ENCODE data around the gene MFSD6.

The MFSD6 gene

DNA sequence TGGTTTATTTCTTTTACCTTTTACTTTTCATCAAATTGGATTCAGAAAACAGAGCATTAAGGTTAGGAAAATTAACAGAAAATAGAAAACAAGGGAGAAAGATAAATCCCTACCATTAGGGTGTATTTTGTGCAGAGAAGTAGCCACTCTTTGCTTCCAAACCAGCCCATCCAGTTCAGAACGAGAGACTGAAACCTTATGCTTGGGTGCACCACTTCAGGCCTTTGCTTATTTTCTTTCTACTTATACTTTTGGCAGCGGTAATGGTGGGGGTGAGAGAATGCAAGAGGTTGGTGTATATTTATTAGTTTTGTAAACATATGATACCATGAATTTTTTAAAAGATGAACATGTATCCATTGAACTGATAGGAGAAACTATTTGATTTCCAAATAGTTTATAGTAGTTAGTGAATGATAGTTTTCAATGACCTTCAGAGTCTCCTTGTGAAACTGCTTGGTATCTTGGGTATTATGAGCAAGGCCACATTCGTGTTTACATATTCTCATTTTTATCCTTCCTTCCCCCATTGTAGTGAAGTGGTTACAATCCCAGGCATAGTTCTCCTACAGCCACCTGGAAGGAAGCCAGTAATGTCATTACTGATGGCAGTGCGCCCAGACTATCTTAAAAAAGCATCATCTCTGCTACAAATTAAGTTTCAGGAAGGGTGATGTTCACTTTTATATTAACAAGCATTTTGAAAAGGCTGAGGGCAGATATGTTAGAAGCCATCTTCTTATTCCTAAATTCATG is 60.8 kb downstream of the MFSD6 start (continued):
- TF ChIP-seq MYNN (tag by site-specific recombination; IDR thresholded peaks at IDR 0.05; ENCODE audit: borderline replicate concordance) (no peak), ZNF660 (tag by site-specific recombination; IDR thresholded peaks at IDR 0.05) (peak; percentile 51; the same call in 1 of the 2 replicates), ZNF280C (tag by site-specific recombination; IDR thresholded peaks at IDR 0.05) (no peak), ZNF791 (tag by site-specific recombination; IDR thresholded peaks at IDR 0.05) (no peak), ZNF830 (tag by site-specific recombination; IDR thresholded peaks at IDR 0.05; ENCODE audit: low read depth) (no peak), ZNF350 (tag by site-specific recombination; IDR thresholded peaks at IDR 0.05) (no peak), ZNF121 (tag by site-specific recombination; IDR thresholded peaks at IDR 0.05) (no peak), ZIC2 (tag by site-specific recombination; IDR thresholded peaks at IDR 0.05) (no peak), GLI2 (tag by site-specific recombination; IDR thresholded peaks at IDR 0.05; ENCODE audit: borderline replicate concordance, low read depth) (no peak), HOXC10 (CRISPR knock-in tag; IDR thresholded peaks at IDR 0.05) (no peak), ZNF433 (tag by site-specific recombination; IDR thresholded peaks at IDR 0.05; ENCODE audit: low read depth) (no peak), ZNF792 (tag by site-specific recombination; IDR thresholded peaks at IDR 0.05) (no peak), ZNF292 (tag by site-specific recombination; IDR thresholded peaks at IDR 0.05; ENCODE audit: borderline replicate concordance, low read depth) (no peak), ZBTB11 (tag by site-specific recombination; conservative IDR thresholded peaks at IDR 0.05; ENCODE audit: low read depth) (no peak), ZNF2 (tag by site-specific recombination; IDR thresholded peaks at IDR 0.05) (0 out of 2 replicates have a peak, but pooled peaks have one; percentile 39), ZNF837 (tag by site-specific recombination; IDR thresholded peaks at IDR 0.05) (no peak), SP7 (tag by site-specific recombination; IDR thresholded peaks at IDR 0.05) (peak; percentile 17; the same call in 1 of the 2 replicates), ZBTB1 (tag by site-specific recombination; IDR thresholded peaks at IDR 0.05) (no peak), KLF1 (tag by site-specific recombination; IDR thresholded peaks at IDR 0.05) (no peak), ZNF37A (tag by site-specific recombination; IDR thresholded peaks at IDR 0.05) (no peak), PBX3 (CRISPR knock-in tag; IDR thresholded peaks at IDR 0.05) (no peak), ZNF555 (tag by site-specific recombination; conservative IDR thresholded peaks at IDR 0.05) (no peak), FEZF1 (tag by site-specific recombination; IDR thresholded peaks at IDR 0.05) (peak; percentile 96)
- TF ChIP-seq, protein P1, sequence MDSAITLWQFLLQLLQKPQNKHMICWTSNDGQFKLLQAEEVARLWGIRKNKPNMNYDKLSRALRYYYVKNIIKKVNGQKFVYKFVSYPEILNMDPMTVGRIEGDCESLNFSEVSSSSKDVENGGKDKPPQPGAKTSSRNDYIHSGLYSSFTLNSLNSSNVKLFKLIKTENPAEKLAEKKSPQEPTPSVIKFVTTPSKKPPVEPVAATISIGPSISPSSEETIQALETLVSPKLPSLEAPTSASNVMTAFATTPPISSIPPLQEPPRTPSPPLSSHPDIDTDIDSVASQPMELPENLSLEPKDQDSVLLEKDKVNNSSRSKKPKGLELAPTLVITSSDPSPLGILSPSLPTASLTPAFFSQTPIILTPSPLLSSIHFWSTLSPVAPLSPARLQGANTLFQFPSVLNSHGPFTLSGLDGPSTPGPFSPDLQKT (IDR thresholded peaks at IDR 0.05; ENCODE audit: borderline replicate concordance, low read depth, low read length): no peak
- TF ChIP-seq, protein P2, sequence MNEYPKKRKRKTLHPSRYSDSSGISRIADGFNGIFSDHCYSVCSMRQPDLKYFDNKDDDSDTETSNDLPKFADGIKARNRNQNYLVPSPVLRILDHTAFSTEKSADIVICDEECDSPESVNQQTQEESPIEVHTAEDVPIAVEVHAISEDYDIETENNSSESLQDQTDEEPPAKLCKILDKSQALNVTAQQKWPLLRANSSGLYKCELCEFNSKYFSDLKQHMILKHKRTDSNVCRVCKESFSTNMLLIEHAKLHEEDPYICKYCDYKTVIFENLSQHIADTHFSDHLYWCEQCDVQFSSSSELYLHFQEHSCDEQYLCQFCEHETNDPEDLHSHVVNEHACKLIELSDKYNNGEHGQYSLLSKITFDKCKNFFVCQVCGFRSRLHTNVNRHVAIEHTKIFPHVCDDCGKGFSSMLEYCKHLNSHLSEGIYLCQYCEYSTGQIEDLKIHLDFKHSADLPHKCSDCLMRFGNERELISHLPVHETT (tag by site-specific recombination; IDR thresholded peaks at IDR 0.05): no peak
- TF ChIP-seq, protein P3, sequence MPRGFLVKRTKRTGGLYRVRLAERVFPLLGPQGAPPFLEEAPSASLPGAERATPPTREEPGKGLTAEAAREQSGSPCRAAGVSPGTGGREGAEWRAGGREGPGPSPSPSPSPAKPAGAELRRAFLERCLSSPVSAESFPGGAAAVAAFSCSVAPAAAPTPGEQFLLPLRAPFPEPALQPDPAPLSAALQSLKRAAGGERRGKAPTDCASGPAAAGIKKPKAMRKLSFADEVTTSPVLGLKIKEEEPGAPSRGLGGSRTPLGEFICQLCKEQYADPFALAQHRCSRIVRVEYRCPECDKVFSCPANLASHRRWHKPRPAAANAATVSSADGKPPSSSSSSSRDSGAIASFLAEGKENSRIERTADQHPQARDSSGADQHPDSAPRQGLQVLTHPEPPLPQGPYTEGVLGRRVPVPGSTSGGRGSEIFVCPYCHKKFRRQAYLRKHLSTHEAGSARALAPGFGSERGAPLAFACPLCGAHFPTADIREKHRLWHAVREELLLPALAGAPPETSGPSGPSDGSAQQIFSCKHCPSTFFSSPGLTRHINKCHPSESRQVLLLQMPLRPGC (tag by site-specific recombination; IDR thresholded peaks at IDR 0.05): no peak
- TF ChIP-seq, protein P4, sequence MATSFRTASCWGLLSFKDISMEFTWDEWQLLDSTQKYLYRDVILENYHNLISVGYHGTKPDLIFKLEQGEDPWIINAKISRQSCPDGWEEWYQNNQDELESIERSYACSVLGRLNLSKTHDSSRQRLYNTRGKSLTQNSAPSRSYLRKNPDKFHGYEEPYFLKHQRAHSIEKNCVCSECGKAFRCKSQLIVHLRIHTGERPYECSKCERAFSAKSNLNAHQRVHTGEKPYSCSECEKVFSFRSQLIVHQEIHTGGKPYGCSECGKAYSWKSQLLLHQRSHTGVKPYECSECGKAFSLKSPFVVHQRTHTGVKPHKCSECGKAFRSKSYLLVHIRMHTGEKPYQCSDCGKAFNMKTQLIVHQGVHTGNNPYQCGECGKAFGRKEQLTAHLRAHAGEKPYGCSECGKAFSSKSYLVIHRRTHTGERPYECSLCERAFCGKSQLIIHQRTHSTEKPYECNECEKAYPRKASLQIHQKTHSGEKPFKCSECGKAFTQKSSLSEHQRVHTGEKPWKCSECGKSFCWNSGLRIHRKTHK (tag by site-specific recombination; IDR thresholded peaks at IDR 0.05): no peak
